ENCODE measurements around the gene RUNX3. TPM values are rescaled to one million over a fixed set of nuclear protein-coding genes. Genes with fewer than 3 reads are reported as not detected.

The RUNX3 gene
- total RNA-seq, 1 donor from 2014 or later = 13.1 TPM

DNA sequence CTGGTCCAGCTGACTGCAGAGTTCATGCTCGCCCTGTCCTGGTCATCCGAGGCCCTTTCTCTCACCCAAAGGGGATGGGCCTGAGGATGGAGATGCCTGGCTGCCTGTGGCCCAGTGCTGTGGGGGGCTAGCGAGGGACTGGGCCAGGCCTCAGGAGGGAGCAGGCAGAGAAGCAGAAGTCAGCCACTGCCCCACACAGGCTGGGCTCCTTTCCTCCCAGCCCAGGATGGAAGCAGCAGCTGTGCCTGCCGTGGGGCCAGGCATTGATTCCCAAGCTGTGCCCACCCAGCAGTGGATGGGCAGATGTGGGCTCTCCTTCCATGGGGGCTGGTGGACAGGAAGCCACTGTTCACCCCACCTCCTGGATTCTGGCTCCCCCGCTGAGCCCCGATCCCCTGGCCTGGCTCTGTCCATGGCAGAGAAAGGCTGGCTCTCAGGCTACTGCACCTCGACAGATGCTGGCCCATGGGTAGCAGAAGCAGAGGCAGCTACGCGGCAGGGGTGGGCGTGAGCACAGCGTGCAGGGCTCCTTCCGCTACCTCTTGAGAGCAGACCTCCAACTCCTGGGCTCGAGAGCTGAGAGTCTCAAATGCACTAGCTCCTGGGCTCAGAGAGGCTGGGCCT lies 24.6 kb downstream of the RUNX3 start:
- TF ChIP-seq, protein P1, sequence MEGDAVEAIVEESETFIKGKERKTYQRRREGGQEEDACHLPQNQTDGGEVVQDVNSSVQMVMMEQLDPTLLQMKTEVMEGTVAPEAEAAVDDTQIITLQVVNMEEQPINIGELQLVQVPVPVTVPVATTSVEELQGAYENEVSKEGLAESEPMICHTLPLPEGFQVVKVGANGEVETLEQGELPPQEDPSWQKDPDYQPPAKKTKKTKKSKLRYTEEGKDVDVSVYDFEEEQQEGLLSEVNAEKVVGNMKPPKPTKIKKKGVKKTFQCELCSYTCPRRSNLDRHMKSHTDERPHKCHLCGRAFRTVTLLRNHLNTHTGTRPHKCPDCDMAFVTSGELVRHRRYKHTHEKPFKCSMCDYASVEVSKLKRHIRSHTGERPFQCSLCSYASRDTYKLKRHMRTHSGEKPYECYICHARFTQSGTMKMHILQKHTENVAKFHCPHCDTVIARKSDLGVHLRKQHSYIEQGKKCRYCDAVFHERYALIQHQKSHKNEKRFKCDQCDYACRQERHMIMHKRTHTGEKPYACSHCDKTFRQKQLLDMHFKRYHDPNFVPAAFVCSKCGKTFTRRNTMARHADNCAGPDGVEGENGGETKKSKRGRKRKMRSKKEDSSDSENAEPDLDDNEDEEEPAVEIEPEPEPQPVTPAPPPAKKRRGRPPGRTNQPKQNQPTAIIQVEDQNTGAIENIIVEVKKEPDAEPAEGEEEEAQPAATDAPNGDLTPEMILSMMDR (IDR thresholded peaks at IDR 0.05) = no peak
- peak; percentile 47 for DNase-seq
- no peaks in the 10 kb centered on the region for H3K27me3 ChIP-seq
- H3K27ac ChIP-seq = no peak overlapping the region
- no peak for ATAC-seq
- no peaks in the 10 kb centered on the region for H3K36me3 ChIP-seq
- H3K9me3 ChIP-seq = no peaks in the 10 kb centered on the region
- intact Hi-C loops (cut with DNase I) = no loop called here
- no peak overlapping the region for H3K4me3 ChIP-seq
- H3K4me1 ChIP-seq = no peaks in the 10 kb centered on the region

DNA sequence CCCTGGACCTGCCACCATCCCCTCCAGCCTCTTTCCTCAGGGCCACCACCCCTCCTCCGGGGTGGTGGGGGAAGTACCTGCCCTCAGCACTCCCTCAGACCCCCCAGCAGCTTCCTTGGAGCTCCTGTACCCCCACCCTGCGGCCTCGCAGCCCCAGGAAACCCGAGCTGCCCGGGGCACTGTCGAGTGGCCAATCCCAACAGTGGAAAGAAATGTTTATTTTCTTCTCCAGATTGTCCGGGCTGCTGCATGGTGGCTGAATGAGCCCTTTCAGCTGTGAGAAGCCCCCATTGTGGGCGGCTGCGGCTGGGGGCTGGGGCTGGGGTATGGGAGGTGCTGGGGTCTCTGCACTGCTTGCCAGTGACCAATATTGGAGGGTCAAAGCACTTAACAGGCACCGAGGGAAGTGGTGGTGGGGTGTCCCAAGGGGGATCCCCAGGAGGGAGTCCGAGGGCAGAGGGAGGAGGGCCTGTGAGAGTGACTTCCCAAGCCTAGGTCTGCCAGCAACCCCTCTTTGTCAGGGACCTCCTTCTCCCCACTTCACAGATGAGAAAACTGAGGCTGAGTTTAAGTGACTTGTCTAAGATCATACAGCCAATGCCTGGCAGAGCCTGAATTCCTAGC lies 25.2 kb downstream of the RUNX3 start:
- TF ChIP-seq, protein P1 (IDR thresholded peaks at IDR 0.05) = no peak
- Histone ChIP-seq H3K4me3 (no peak overlapping the region), H3K9me3 (no peaks in the 10 kb centered on the region), H3K4me1 (no peaks in the 10 kb centered on the region), H3K27me3 (no peaks in the 10 kb centered on the region), H3K36me3 (no peaks in the 10 kb centered on the region), H3K27ac (no peak overlapping the region)
- DNase-seq = peak; percentile 53
- ATAC-seq = no peak
- intact Hi-C loops (cut with DNase I) = no loop called here

DNA sequence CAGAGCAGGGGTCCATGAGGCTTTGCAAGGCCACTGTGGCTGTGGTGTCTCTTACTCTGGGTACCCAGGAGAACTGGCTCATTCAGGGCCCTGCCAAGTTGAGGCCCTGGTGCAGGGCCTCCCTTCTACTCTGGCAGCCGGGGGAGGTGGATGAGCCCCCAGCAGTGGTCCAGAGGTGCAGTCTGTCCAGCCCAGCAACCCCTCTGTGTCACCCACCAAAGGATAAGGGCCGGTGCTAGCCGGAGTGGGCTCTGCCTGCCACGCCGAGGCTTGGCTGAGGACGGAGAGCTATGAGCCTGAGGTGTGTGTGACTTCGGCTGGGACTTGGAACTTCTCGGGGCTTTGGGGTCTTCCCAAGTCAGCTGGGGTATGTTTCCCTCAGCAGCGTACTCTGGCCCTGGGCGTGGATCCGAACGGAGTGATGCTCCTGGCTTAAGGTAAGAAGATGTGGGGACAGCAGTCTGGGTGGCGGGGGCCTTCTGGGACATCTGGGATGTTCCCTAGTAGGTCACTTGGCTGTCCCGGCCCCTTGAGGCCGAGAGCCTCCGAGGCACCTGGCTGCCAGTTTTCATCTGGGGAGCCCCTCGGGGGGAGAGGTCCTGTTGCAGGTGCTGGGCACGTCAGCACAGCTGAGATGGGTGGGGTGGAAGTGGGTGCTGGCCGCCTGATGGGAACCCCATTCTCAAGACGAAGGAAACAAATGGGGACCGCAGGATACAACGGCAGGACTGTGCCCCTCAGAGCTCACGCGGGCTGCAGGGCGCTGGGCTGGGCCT lies 25.9 kb downstream of the RUNX3 start:
- TF ChIP-seq, protein P1 (IDR thresholded peaks at IDR 0.05) = no peak
- H3K27ac ChIP-seq = no peak overlapping the region
- intact Hi-C loops (cut with DNase I) = no loop called here
- H3K27me3 ChIP-seq = no peaks in the 10 kb centered on the region
- no peak for ATAC-seq
- no peaks in the 10 kb centered on the region for H3K9me3 ChIP-seq
- DNase-seq = peak; percentile 61
- no peaks in the 10 kb centered on the region for H3K4me1 ChIP-seq
- no peak overlapping the region for H3K4me3 ChIP-seq
- H3K36me3 ChIP-seq = no peaks in the 10 kb centered on the region

DNA sequence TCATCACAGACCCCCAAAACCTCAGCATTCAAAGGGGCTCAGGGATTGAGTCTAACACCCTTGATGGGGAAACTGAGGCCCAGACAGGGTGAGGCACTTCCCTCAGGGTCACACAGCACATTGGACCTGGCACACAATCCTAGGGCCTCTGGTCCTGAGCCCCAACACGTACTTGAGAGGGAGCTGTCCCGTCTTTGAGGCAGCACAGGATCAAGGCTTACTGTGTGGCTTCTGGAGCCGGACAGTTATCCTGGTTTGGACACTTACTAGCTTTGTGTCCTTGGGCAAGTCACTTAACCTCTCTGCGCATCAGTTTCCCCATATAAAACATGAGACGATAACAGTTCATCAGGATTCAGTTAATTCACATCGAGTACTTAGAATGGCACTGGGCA lies 26.5 kb downstream of the RUNX3 start:
- no peak overlapping the region for H3K27ac ChIP-seq
- H3K36me3 ChIP-seq = no peaks in the 10 kb centered on the region
- no peak overlapping the region for H3K4me3 ChIP-seq
- DNase-seq (peak; percentile 15), ATAC-seq (no peak)
- no peaks in the 10 kb centered on the region for H3K4me1 ChIP-seq
- TF ChIP-seq, protein P1 (IDR thresholded peaks at IDR 0.05) = no peak
- H3K27me3 ChIP-seq = no peaks in the 10 kb centered on the region
- no peaks in the 10 kb centered on the region for H3K9me3 ChIP-seq
- intact Hi-C loops (cut with DNase I) = no loop called here

DNA sequence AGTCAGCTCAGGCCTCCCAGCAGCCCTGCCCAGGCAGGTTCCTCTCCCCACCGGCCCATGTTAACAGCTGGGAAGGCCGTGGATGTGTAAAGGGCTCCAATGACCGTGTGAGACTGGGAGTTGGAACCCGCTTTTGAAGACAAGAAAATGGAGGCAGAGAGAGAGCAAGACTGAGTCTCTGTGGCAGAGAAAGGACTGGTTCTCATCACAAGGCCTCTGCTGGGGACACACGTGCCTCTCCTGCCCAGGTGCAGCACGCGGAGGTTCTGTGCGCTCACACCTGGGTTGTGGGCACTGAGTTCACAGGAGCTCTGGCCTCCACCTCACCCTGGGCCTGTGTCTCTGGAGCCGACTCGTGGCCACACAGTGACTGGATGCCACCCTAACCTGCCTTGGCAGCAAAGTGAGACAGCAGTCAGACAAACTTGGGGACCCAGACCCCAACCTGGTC lies 27.0 kb downstream of the RUNX3 start:
- no peaks in the 10 kb centered on the region for H3K36me3 ChIP-seq
- H3K27ac ChIP-seq = no peak overlapping the region
- TF ChIP-seq, protein P1 (IDR thresholded peaks at IDR 0.05) = no peak
- ATAC-seq (no peak), DNase-seq (peak; percentile 56)
- no peaks in the 10 kb centered on the region for H3K9me3 ChIP-seq
- no peaks in the 10 kb centered on the region for H3K4me1 ChIP-seq
- no peaks in the 10 kb centered on the region for H3K27me3 ChIP-seq
- intact Hi-C loops (cut with DNase I) = no loop called here
- H3K4me3 ChIP-seq = no peak overlapping the region

All from upper lobe of right lung (tissue), 1 donor.